ENCODE results near the gene NUDT16L1. TPM values are rescaled to one million over a fixed set of nuclear protein-coding genes. Genes with fewer than 3 reads are reported as not detected.

The NUDT16L1 gene
- total and polyA plus RNA-seq, 2 donors (not counting 1 experiment from before 2014, with no cell fraction given) = 14.0 to 21.5 TPM

DNA sequence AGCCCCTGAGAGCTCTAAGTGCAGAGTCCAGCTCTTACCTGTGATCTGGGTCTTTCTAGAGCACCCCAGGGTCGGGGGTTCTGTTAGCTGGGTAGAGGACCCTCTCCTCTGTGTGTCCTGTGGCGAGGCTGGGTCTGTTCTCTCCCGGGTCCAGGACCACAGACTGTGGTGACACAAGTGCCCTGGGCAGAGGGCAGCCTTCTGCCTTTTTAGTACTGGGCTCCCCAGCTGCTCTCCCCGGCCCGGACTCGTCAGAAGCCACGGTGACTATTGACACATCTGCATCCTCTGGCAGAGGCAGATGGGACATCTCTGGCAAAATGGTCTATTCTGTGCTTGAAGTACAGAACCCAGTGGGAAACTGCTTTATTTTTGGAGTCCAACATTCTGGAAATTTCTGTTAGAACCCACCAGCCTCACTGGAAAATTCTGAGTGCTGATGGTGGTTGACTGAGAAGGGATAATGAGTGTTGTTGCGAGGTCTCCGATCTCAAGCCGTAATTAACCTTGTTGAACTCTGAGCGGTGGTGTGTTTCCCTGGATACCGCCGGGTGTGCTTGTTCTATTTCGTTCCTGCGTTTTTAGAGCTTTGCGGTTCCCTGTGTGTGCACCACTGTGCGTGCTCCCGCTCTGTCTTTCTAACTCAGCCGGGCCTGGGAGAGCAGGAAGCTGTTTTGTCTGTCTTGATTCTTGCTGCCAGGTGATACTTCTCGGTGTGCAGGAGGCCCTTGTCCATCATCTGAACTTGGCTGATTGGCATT is 26.0 kb upstream of the NUDT16L1 start:
- no peaks in the 10 kb centered on the region for H4K20me1 ChIP-seq (ENCODE audit: control insufficient read depth, extremely low read depth, insufficient read depth, low read length)
- TF ChIP-seq EZH2 (IDR thresholded peaks at IDR 0.05; ENCODE audit: low read length, missing control alignments) = no peak
- TF ChIP-seq, protein P1, sequence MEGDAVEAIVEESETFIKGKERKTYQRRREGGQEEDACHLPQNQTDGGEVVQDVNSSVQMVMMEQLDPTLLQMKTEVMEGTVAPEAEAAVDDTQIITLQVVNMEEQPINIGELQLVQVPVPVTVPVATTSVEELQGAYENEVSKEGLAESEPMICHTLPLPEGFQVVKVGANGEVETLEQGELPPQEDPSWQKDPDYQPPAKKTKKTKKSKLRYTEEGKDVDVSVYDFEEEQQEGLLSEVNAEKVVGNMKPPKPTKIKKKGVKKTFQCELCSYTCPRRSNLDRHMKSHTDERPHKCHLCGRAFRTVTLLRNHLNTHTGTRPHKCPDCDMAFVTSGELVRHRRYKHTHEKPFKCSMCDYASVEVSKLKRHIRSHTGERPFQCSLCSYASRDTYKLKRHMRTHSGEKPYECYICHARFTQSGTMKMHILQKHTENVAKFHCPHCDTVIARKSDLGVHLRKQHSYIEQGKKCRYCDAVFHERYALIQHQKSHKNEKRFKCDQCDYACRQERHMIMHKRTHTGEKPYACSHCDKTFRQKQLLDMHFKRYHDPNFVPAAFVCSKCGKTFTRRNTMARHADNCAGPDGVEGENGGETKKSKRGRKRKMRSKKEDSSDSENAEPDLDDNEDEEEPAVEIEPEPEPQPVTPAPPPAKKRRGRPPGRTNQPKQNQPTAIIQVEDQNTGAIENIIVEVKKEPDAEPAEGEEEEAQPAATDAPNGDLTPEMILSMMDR (conservative IDR thresholded peaks at IDR 0.05 in 1 of 2, IDR thresholded peaks at IDR 0.05 in 1 of 2; ENCODE audit: low read depth in 1 of 2, low read length in 2 of 2) = no peak

DNA sequence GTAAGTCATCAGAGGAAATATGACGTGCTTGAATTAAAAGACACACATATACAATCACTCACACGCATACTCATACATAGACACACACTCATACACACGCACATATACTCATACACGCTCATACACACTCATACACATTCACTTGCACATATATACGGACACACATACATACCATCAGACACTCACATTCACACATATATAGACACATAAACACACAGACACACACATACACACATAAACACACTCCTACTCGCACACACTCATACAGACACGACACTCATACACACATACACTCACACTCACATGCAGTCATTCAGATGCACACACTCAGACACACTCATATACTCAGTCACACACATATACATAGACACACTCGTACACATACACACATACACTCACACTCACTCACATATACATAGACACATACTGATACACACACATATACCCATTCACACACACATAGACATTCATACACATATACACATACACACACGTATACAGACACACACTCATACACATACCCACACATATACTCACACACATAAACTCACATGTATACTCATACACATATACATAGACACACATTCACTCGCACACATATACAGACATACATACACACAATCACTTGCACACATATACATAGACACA is 24.9 kb upstream of the NUDT16L1 start:
- TF ChIP-seq, protein P1 (conservative IDR thresholded peaks at IDR 0.05 in 1 of 2, IDR thresholded peaks at IDR 0.05 in 1 of 2; ENCODE audit: low read depth in 1 of 2, low read length in 2 of 2) = no peak
- no peak for TF ChIP-seq EZH2 (IDR thresholded peaks at IDR 0.05; ENCODE audit: low read length, missing control alignments)
- H3K4me1 ChIP-seq (ENCODE audit: control insufficient read depth, extremely low read depth, insufficient read depth, low read length) = no peaks in the 10 kb centered on the region
- no peaks in the 10 kb centered on the region for H3K79me2 ChIP-seq (ENCODE audit: control insufficient read depth, insufficient read depth, low read length)
- no peak overlapping the region for H3K27ac ChIP-seq (ENCODE audit: insufficient read depth, low read length)
- peaks cover 21% of the 10 kb centered on the region for H3K36me3 ChIP-seq (ENCODE audit: control insufficient read depth, insufficient read depth, low read length)
- no peaks in the 10 kb centered on the region for H4K20me1 ChIP-seq (ENCODE audit: control insufficient read depth, extremely low read depth, insufficient read depth, low read length)
- H3K27me3 ChIP-seq (ENCODE audit: control insufficient read depth, insufficient read depth, low read length) = no peaks in the 10 kb centered on the region
- no peak overlapping the region for H3K9ac ChIP-seq (ENCODE audit: insufficient read depth, low read length)
- no peak for DNase-seq (ENCODE audit: low read depth in 2 of 2)
- no peak overlapping the region for H3K4me2 ChIP-seq (ENCODE audit: extremely low read depth, insufficient read depth, low read length)
- no peak overlapping the region for H2AFZ ChIP-seq (ENCODE audit: low read length)
- H3K4me3 ChIP-seq (replicated peaks in 1 of 4; ENCODE audit: control extremely low read depth in 1 of 4, insufficient read depth in 1 of 4, low read depth in 3 of 4, low read length in 4 of 4) = no peak overlapping the region
- no peaks in the 10 kb centered on the region for H3K9me3 ChIP-seq (ENCODE audit: control insufficient read depth, insufficient read depth, low read depth, low read length)

More for the DNA sequence above, 26.0 kb upstream of the NUDT16L1 start:
- Histone ChIP-seq H3K9ac (ENCODE audit: insufficient read depth, low read length) (no peak overlapping the region), H3K36me3 (ENCODE audit: control insufficient read depth, insufficient read depth, low read length) (peaks cover 19% of the 10 kb centered on the region), H3K79me2 (ENCODE audit: control insufficient read depth, insufficient read depth, low read length) (no peaks in the 10 kb centered on the region), H3K27ac (ENCODE audit: insufficient read depth, low read length) (no peak overlapping the region), H3K4me1 (ENCODE audit: control insufficient read depth, extremely low read depth, insufficient read depth, low read length) (no peaks in the 10 kb centered on the region), H3K4me2 (ENCODE audit: extremely low read depth, insufficient read depth, low read length) (no peak overlapping the region), H3K4me3 (replicated peaks in 1 of 4; ENCODE audit: control extremely low read depth in 1 of 4, insufficient read depth in 1 of 4, low read depth in 3 of 4, low read length in 4 of 4) (no peak overlapping the region), H3K9me3 (ENCODE audit: control insufficient read depth, insufficient read depth, low read depth, low read length) (no peaks in the 10 kb centered on the region), H2AFZ (ENCODE audit: low read length) (no peak overlapping the region), H3K27me3 (ENCODE audit: control insufficient read depth, insufficient read depth, low read length) (no peaks in the 10 kb centered on the region)
- no peak for DNase-seq (ENCODE audit: low read depth in 2 of 2)

DNA sequence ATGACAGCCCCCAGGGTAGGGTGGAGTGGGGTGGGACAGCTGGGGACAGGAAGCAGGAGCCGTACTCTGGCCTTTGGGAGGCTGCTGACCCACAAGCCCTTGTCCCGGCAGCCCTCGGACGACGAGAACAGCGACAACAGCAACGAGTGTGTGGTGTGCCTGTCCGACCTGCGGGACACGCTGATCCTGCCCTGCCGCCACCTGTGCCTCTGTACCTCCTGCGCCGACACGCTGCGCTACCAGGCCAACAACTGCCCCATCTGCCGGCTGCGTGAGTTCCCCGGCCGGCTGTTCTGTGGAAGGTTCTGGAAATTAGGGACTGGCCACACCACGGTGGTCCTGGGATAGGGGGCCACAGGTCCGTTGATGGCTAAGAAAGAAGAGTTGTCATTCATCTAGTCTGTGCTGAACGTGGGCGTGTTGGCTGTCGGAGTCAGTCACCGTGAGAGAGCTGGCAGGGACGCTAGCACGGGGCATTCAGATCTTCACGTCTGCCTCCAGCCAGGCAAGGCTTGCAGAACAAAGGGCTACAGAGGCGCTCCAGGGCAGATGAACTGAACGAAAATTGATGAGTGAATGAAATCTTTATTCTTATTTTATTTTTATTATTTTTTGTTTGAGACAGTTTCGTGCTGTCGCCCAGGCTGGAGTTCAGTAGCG is 19.8 kb upstream of the NUDT16L1 start:
- no peak overlapping the region for H3K9ac ChIP-seq (ENCODE audit: insufficient read depth, low read length)
- H4K20me1 ChIP-seq (ENCODE audit: control insufficient read depth, extremely low read depth, insufficient read depth, low read length) = no peaks in the 10 kb centered on the region
- no peaks in the 10 kb centered on the region for H3K4me1 ChIP-seq (ENCODE audit: control insufficient read depth, extremely low read depth, insufficient read depth, low read length)
- no peak overlapping the region for H3K4me2 ChIP-seq (ENCODE audit: extremely low read depth, insufficient read depth, low read length)
- DNase-seq (ENCODE audit: low read depth in 2 of 2) = no peak
- TF ChIP-seq EZH2 (IDR thresholded peaks at IDR 0.05; ENCODE audit: low read length, missing control alignments) = no peak
- TF ChIP-seq, protein P1 (conservative IDR thresholded peaks at IDR 0.05 in 1 of 2, IDR thresholded peaks at IDR 0.05 in 1 of 2; ENCODE audit: low read depth in 1 of 2, low read length in 2 of 2) = no peak
- no peaks in the 10 kb centered on the region for H3K27me3 ChIP-seq (ENCODE audit: control insufficient read depth, insufficient read depth, low read length)
- H3K36me3 ChIP-seq (ENCODE audit: control insufficient read depth, insufficient read depth, low read length) = peaks cover 10% of the 10 kb centered on the region
- H3K4me3 ChIP-seq (replicated peaks in 1 of 4; ENCODE audit: control extremely low read depth in 1 of 4, insufficient read depth in 1 of 4, low read depth in 3 of 4, low read length in 4 of 4) = no peak overlapping the region
- no peaks in the 10 kb centered on the region for H3K9me3 ChIP-seq (ENCODE audit: control insufficient read depth, insufficient read depth, low read depth, low read length)
- H3K79me2 ChIP-seq (ENCODE audit: control insufficient read depth, insufficient read depth, low read length) = no peaks in the 10 kb centered on the region
- H3K27ac ChIP-seq (ENCODE audit: insufficient read depth, low read length) = no peak overlapping the region
- no peak overlapping the region for H2AFZ ChIP-seq (ENCODE audit: low read length)

Measured in fibroblast of lung (primary cell).